SK-N-SH (cell line): Measurements from ENCODE around the gene PARN.

Experiments used
- GATA2 ChIP-seq: sonication (generic); formaldehyde crosslinking; IDR thresholded peaks from 2 replicates; pipeline ENCODE4 v1.5.0; 2020; ENCODE audit warnings: mild to moderate bottlenecking, missing genetic modification reagents
- RAD21 ChIP-seq: IDR thresholded peaks from 2 replicates; pipeline ENCODE4 v1.6.1; 2012; ENCODE audit warnings: mild to moderate bottlenecking, low read length
- SIN3A ChIP-seq: IDR thresholded peaks from 2 replicates; pipeline ENCODE4 v1.6.1; 2012; ENCODE audit warnings: low read depth, mild to moderate bottlenecking, low read length, moderate library complexity, borderline replicate concordance
- TCF12 ChIP-seq: IDR thresholded peaks from 2 replicates; pipeline ENCODE4 v1.4.0; 2012
- TF ChIP-seq, protein P1 (sequence below): IDR thresholded peaks from 2 replicates; pipeline ENCODE4 v1.4.0; 2012; ENCODE audit warnings: low read depth
- TF ChIP-seq, protein P2 (sequence below): fragments of 200-600 bp; sonication (generic); IDR thresholded peaks from 2 replicates; pipeline ENCODE4 v1.6.1; 2017; ENCODE audit warnings: antibody characterized with exemption, mild to moderate bottlenecking, moderate library complexity

GRCh38 chr16:14569213-14569612, 60.8 kb downstream of the PARN start:
- TF ChIP-seq GATA2 (CRISPR knock-in tag) (no peak), SIN3A (no peak), TCF12 (no peak), RAD21 (no peak)
- TF ChIP-seq, protein P1, sequence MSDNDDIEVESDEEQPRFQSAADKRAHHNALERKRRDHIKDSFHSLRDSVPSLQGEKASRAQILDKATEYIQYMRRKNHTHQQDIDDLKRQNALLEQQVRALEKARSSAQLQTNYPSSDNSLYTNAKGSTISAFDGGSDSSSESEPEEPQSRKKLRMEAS: no peak
- TF ChIP-seq, protein P2, sequence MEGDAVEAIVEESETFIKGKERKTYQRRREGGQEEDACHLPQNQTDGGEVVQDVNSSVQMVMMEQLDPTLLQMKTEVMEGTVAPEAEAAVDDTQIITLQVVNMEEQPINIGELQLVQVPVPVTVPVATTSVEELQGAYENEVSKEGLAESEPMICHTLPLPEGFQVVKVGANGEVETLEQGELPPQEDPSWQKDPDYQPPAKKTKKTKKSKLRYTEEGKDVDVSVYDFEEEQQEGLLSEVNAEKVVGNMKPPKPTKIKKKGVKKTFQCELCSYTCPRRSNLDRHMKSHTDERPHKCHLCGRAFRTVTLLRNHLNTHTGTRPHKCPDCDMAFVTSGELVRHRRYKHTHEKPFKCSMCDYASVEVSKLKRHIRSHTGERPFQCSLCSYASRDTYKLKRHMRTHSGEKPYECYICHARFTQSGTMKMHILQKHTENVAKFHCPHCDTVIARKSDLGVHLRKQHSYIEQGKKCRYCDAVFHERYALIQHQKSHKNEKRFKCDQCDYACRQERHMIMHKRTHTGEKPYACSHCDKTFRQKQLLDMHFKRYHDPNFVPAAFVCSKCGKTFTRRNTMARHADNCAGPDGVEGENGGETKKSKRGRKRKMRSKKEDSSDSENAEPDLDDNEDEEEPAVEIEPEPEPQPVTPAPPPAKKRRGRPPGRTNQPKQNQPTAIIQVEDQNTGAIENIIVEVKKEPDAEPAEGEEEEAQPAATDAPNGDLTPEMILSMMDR: no peak
